ENCODE measurements around the gene FAM234B. TPM values are rescaled to one million over a fixed set of nuclear protein-coding genes. Genes with fewer than 3 reads are reported as not detected.

Gene FAM234B
- total RNA-seq, 1 experiment from 2014 or later, result 25.9 TPM

DNA sequence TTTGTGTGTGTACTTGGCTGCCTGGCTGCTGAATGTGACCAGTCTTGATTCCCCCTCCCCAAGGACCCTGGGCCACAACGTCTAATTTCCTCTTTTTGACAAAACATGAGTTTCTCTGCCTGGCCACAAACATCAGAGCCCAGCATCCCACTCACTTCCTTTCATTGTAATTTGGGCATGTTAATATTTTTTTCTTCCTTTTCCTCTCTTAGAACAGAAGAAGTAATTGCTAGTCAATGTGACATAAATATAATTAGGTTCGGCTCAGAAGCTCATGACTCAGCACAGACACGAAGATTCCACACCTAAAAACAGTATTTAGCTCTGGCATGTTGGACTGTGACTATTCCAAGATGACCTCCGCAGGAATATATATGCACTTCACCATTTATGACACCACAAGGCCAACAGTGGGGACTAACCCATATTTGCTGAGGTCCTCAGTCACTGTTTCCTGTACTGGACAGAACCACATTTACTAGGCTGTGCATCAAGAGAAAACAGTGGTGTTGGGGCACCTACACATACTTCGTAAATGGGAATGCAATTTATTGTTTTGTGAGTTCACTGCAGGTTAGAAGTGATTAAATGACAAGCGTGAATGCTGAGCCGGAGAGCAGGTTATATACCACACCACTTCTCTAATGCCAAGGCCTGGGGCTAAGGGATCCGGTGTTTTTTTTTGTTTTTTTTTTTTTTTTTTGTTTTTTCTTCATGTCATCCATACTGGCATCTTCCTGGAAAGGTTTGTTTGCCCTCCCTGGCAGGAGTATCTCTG, 55.1 kb downstream of the FAM234B start:
- Mint-ChIP-seq H3K4me3 (no peak overlapping the region), H3K36me3 (no peaks in the 10 kb centered on the region), H3K9me3 (no peaks in the 10 kb centered on the region), H3K27ac (no peak overlapping the region), H3K27me3 (ENCODE audit: low read depth) (peaks cover 3% of the 10 kb centered on the region), H3K4me1 (peaks cover 50% of the 10 kb centered on the region)
- DNase-seq (ENCODE audit: low spot score) (no peak), ATAC-seq (no peak)
- no peak for TF ChIP-seq PRRX2 (CRISPR knock-in tag; IDR thresholded peaks at IDR 0.05)
- TF ChIP-seq ZNF423 (CRISPR knock-in tag; IDR thresholded peaks at IDR 0.05), result no peak
- no peak for TF ChIP-seq EMX1 (CRISPR knock-in tag; IDR thresholded peaks at IDR 0.05)
- no peak for TF ChIP-seq FOXK1 (CRISPR knock-in tag; IDR thresholded peaks at IDR 0.05)
- no peak for TF ChIP-seq NR3C1 (CRISPR knock-in tag; conservative IDR thresholded peaks at IDR 0.05; ENCODE audit: low read depth)
- no peak for TF ChIP-seq FOXP1 (CRISPR knock-in tag; IDR thresholded peaks at IDR 0.05; ENCODE audit: borderline replicate concordance)
- no peak for TF ChIP-seq IRF2 (CRISPR knock-in tag; IDR thresholded peaks at IDR 0.05; ENCODE audit: borderline replicate concordance, low read depth)
- no peak for TF ChIP-seq ZNF232 (CRISPR knock-in tag; IDR thresholded peaks at IDR 0.05)
- POLR2A ChIA-PET, result interaction anchor here (1.0 to 1.5 kb wide), 2 partner anchors 11 to 293 kb away, joined by 3 to 4 read pairs; no protein-coding TSS in a partner anchor
- CTCF ChIA-PET, result interaction anchor here (1.0 to 5.8 kb wide), 12 partner anchors 11 to 156 kb away, joined by 3 to 47 read pairs (median 6); no protein-coding TSS in a partner anchor

DNA sequence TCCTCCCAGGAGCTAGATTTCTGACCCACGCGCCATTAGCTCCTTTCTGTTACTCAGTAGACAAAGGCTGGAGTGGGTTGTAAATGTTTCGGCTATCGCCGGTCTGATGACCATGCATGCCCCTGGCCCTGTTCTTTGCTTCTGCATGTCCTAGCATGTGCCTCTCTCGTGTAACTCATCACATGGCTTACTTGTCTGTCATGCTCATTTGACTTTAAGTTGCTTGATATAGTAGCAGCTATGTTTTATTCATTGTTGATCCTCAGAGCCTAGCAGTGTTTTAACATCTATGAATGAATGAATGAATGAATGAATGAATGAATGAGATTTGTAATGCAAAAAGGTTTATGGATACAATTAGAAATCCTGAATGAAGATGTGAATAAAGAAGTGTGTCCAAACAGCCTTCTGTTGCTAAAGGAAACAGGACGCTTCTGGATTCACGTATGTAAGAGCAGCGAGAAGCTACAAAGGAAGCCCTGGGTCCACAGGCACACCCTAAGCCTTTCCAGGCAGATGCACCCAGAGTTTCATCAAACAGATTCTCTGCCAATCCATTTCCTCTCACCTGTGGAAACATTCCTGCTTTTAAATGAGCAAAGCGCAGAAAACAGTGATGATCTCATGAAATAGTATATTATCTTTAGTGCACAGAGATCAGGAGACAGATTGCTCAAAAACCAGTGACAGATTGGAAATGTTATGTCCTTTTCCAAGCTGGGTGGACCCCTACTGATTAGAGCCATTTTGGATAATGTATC, 55.8 kb downstream of the FAM234B start:
- Mint-ChIP-seq H3K4me3 (peak overlapping the region; percentile 74), H3K4me1 (peaks cover 50% of the 10 kb centered on the region), H3K27ac (0 out of 2 replicates have a peak overlapping the region, but pooled peaks have one; percentile 52), H3K27me3 (ENCODE audit: low read depth) (peaks cover 3% of the 10 kb centered on the region), H3K36me3 (no peaks in the 10 kb centered on the region), H3K9me3 (no peaks in the 10 kb centered on the region)
- no peak for TF ChIP-seq JUN (CRISPR knock-in tag; IDR thresholded peaks at IDR 0.05)
- no peak for TF ChIP-seq RELA (CRISPR knock-in tag; IDR thresholded peaks at IDR 0.05; ENCODE audit: borderline replicate concordance)
- no peak for TF ChIP-seq TP53 (CRISPR knock-in tag; IDR thresholded peaks at IDR 0.05)
- TF ChIP-seq, protein P1, sequence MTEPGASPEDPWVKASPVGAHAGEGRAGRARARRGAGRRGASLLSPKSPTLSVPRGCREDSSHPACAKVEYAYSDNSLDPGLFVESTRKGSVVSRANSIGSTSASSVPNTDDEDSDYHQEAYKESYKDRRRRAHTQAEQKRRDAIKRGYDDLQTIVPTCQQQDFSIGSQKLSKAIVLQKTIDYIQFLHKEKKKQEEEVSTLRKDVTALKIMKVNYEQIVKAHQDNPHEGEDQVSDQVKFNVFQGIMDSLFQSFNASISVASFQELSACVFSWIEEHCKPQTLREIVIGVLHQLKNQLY (CRISPR knock-in tag; IDR thresholded peaks at IDR 0.05), result no peak
- TF ChIP-seq, protein P2, sequence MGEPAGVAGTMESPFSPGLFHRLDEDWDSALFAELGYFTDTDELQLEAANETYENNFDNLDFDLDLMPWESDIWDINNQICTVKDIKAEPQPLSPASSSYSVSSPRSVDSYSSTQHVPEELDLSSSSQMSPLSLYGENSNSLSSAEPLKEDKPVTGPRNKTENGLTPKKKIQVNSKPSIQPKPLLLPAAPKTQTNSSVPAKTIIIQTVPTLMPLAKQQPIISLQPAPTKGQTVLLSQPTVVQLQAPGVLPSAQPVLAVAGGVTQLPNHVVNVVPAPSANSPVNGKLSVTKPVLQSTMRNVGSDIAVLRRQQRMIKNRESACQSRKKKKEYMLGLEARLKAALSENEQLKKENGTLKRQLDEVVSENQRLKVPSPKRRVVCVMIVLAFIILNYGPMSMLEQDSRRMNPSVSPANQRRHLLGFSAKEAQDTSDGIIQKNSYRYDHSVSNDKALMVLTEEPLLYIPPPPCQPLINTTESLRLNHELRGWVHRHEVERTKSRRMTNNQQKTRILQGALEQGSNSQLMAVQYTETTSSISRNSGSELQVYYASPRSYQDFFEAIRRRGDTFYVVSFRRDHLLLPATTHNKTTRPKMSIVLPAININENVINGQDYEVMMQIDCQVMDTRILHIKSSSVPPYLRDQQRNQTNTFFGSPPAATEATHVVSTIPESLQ (CRISPR knock-in tag; IDR thresholded peaks at IDR 0.05), result no peak
- TF ChIP-seq EMX1 (CRISPR knock-in tag; IDR thresholded peaks at IDR 0.05), result no peak
- TF ChIP-seq NFATC4 (CRISPR knock-in tag; IDR thresholded peaks at IDR 0.05), result no peak
- TF ChIP-seq GRHL2 (CRISPR knock-in tag; IDR thresholded peaks at IDR 0.05; ENCODE audit: insufficient replicate concordance, severe bottlenecking), result no peak
- TF ChIP-seq, protein P3, sequence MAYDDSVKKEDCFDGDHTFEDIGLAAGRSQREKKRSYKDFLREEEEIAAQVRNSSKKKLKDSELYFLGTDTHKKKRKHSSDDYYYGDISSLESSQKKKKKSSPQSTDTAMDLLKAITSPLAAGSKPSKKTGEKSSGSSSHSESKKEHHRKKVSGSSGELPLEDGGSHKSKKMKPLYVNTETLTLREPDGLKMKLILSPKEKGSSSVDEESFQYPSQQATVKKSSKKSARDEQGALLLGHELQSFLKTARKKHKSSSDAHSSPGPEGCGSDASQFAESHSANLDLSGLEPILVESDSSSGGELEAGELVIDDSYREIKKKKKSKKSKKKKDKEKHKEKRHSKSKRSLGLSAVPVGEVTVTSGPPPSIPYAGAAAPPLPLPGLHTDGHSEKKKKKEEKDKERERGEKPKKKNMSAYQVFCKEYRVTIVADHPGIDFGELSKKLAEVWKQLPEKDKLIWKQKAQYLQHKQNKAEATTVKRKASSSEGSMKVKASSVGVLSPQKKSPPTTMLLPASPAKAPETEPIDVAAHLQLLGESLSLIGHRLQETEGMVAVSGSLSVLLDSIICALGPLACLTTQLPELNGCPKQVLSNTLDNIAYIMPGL (CRISPR knock-in tag; IDR thresholded peaks at IDR 0.05), result no peak
- TF ChIP-seq, protein P4, sequence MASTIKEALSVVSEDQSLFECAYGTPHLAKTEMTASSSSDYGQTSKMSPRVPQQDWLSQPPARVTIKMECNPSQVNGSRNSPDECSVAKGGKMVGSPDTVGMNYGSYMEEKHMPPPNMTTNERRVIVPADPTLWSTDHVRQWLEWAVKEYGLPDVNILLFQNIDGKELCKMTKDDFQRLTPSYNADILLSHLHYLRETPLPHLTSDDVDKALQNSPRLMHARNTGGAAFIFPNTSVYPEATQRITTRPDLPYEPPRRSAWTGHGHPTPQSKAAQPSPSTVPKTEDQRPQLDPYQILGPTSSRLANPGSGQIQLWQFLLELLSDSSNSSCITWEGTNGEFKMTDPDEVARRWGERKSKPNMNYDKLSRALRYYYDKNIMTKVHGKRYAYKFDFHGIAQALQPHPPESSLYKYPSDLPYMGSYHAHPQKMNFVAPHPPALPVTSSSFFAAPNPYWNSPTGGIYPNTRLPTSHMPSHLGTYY (CRISPR knock-in tag; IDR thresholded peaks at IDR 0.05), result no peak
- TF ChIP-seq, protein P5, sequence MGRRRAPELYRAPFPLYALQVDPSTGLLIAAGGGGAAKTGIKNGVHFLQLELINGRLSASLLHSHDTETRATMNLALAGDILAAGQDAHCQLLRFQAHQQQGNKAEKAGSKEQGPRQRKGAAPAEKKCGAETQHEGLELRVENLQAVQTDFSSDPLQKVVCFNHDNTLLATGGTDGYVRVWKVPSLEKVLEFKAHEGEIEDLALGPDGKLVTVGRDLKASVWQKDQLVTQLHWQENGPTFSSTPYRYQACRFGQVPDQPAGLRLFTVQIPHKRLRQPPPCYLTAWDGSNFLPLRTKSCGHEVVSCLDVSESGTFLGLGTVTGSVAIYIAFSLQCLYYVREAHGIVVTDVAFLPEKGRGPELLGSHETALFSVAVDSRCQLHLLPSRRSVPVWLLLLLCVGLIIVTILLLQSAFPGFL (CRISPR knock-in tag; IDR thresholded peaks at IDR 0.05; ENCODE audit: borderline replicate concordance), result no peak
- TF ChIP-seq OVOL2 (CRISPR knock-in tag; IDR thresholded peaks at IDR 0.05; ENCODE audit: borderline replicate concordance), result no peak
- no peak for TF ChIP-seq ZNF423 (CRISPR knock-in tag; IDR thresholded peaks at IDR 0.05)
- TF ChIP-seq, protein P6, sequence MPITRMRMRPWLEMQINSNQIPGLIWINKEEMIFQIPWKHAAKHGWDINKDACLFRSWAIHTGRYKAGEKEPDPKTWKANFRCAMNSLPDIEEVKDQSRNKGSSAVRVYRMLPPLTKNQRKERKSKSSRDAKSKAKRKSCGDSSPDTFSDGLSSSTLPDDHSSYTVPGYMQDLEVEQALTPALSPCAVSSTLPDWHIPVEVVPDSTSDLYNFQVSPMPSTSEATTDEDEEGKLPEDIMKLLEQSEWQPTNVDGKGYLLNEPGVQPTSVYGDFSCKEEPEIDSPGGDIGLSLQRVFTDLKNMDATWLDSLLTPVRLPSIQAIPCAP (CRISPR knock-in tag; IDR thresholded peaks at IDR 0.05), result no peak
- TF ChIP-seq, protein P7, sequence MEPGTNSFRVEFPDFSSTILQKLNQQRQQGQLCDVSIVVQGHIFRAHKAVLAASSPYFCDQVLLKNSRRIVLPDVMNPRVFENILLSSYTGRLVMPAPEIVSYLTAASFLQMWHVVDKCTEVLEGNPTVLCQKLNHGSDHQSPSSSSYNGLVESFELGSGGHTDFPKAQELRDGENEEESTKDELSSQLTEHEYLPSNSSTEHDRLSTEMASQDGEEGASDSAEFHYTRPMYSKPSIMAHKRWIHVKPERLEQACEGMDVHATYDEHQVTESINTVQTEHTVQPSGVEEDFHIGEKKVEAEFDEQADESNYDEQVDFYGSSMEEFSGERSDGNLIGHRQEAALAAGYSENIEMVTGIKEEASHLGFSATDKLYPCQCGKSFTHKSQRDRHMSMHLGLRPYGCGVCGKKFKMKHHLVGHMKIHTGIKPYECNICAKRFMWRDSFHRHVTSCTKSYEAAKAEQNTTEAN (CRISPR knock-in tag; IDR thresholded peaks at IDR 0.05), result no peak
- TF ChIP-seq ZNF671 (CRISPR knock-in tag; IDR thresholded peaks at IDR 0.05), result no peak
- POLR2A ChIA-PET, result interaction anchor here (1.5 kb wide), 1 partner anchor 12 kb away, joined by 3 read pairs; no protein-coding TSS in a partner anchor
- DNase-seq (ENCODE audit: low spot score) (no peak), ATAC-seq (no peak)
- CTCF ChIA-PET, result interaction anchor here (0.7 to 5.8 kb wide), 13 partner anchors 11 to 184 kb away, joined by 3 to 47 read pairs (median 8); no protein-coding TSS in a partner anchor

All from WTC11 (cell line).